Mammary epithelial cell (primary cell): ENCODE data around the gene NUP214.

Source experiments
- EZH2 ChIP-seq: IDR thresholded peaks from 2 replicates; pipeline ENCODE4 v1.6.1; 2012; ENCODE audit warnings: low read length, inconsistent platforms, borderline replicate concordance
- TF ChIP-seq, protein P1 (sequence below), 2 donors: IDR thresholded peaks in 1 of 2; conservative IDR thresholded peaks in 1 of 2; 2 replicates each; pipeline ENCODE4 v1.5.1; 2011 to 2012; ENCODE audit warnings: inconsistent platforms in 2 of 2, low read length in 2 of 2, mild to moderate bottlenecking in 2 of 2, control low read depth in 1 of 2, low read depth in 1 of 2; ENCODE audit not compliant: insufficient read depth in 1 of 2; ENCODE audit errors: extremely low read depth in 1 of 2

DNA sequence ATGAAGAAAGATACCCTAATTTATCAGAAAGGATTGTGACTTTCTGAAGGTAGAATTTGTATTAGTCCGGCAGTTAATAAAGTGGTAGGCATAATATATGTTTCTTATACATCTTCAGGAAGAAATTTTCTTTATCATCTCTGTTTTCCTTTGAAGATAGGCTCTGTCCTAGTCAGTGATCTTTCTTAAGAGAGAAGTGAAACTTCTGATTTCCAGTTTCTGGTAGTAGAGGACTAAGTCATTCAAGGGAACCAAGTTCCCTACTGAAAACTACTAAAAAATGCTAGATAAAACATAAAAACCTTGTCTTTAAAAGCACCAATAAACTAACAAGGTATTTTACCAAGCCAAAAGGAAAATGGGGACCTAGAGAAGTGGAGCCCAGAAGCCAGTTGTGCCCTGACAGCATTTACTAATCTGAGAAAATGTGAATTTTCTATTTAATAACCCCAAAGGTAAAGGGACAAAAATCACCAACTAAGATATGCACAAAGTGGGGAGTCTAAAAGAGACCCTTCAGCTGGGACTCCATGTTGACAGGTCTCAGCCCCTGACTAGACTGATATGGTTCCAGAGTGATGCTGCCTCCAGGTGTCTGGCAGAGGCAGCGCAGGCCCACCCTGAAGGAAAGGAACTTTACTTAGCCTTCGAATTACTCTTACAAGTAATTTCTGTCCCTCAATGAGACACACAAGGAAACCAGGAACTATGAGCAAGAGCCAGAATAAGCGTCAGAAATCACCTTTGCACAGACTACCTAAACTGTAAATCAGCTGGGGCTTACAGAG lies 78.2 kb downstream of the NUP214 start:
- TF ChIP-seq, protein P1, sequence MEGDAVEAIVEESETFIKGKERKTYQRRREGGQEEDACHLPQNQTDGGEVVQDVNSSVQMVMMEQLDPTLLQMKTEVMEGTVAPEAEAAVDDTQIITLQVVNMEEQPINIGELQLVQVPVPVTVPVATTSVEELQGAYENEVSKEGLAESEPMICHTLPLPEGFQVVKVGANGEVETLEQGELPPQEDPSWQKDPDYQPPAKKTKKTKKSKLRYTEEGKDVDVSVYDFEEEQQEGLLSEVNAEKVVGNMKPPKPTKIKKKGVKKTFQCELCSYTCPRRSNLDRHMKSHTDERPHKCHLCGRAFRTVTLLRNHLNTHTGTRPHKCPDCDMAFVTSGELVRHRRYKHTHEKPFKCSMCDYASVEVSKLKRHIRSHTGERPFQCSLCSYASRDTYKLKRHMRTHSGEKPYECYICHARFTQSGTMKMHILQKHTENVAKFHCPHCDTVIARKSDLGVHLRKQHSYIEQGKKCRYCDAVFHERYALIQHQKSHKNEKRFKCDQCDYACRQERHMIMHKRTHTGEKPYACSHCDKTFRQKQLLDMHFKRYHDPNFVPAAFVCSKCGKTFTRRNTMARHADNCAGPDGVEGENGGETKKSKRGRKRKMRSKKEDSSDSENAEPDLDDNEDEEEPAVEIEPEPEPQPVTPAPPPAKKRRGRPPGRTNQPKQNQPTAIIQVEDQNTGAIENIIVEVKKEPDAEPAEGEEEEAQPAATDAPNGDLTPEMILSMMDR (conservative IDR thresholded peaks at IDR 0.05 in 1 of 2, IDR thresholded peaks at IDR 0.05 in 1 of 2; ENCODE audit: extremely low read depth in 1 of 2, insufficient read depth in 1 of 2, low read depth in 1 of 2, low read length in 2 of 2): peak in 1 of 2 donors; percentile 34
- no peak for TF ChIP-seq EZH2
